Adrenal gland (tissue), 5 donors: Measurements from ENCODE around the gene THRB.

Experiments
- POLR2A ChIP-seq, 2 donors: fragments of 450-650 bp; IDR thresholded peaks; one replicate each; pipeline ENCODE4 v1.6.1; 2017; ENCODE audit warnings: antibody characterized with exemption in 2 of 2, mild to moderate bottlenecking in 2 of 2, moderate library complexity in 1 of 2
- TF ChIP-seq, protein P1 (sequence below), 6 experiments: fragments of 450-650 bp in 4 of 6; fragments of 200-600 bp in 2 of 6; sonication (generic) in 1 of 6; IDR thresholded peaks; 1 replicate in 5 of 6; 2 replicates in 1 of 6; pipeline versions ENCODE4 v1.5.1 to v1.8.0; 2016 to 2021; ENCODE audit warnings: antibody characterized with exemption in 6 of 6, mild to moderate bottlenecking in 2 of 6, moderate library complexity in 1 of 6
- donor health status: DM: no; HTN: no; CAD: no.

GRCh38 chr3:24220859-24221657 lies 273.6 kb downstream of the THRB start:
- TF ChIP-seq, protein P1, sequence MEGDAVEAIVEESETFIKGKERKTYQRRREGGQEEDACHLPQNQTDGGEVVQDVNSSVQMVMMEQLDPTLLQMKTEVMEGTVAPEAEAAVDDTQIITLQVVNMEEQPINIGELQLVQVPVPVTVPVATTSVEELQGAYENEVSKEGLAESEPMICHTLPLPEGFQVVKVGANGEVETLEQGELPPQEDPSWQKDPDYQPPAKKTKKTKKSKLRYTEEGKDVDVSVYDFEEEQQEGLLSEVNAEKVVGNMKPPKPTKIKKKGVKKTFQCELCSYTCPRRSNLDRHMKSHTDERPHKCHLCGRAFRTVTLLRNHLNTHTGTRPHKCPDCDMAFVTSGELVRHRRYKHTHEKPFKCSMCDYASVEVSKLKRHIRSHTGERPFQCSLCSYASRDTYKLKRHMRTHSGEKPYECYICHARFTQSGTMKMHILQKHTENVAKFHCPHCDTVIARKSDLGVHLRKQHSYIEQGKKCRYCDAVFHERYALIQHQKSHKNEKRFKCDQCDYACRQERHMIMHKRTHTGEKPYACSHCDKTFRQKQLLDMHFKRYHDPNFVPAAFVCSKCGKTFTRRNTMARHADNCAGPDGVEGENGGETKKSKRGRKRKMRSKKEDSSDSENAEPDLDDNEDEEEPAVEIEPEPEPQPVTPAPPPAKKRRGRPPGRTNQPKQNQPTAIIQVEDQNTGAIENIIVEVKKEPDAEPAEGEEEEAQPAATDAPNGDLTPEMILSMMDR (IDR thresholded peaks at IDR 0.05): no peak
- no peak for TF ChIP-seq POLR2A (IDR thresholded peaks at IDR 0.05)
